Heart left ventricle (tissue), 13 donors: ENCODE measurements around the gene CHTF18.

ENCODE experiments used
- POLR2A ChIP-seq, 2 donors: fragments of 450-650 bp; IDR thresholded peaks; one replicate each; pipeline ENCODE4 v1.6.1; 2017; ENCODE audit warnings: antibody characterized with exemption in 2 of 2, mild to moderate bottlenecking in 2 of 2, moderate library complexity in 2 of 2
- TF ChIP-seq, protein P1 (sequence below), 12 donors: fragments of 200-600 bp; sonication (generic) in 4 of 12; IDR thresholded peaks; one replicate each; pipeline versions ENCODE4 v1.5.0 to v1.8.0; 2018 to 2022; ENCODE audit warnings: antibody characterized with exemption in 12 of 12, mild to moderate bottlenecking in 5 of 12
- donor health status: ischemic (EF 13 %, LVEDD 7.1; RV severe dilation, severe dysfunction).
- donor health status: DM: no; HTN: yes; CAD: no.
- donor health status: DM: no; HTN: no; CAD: no.
- donor health status: ischemic (EF 25% LVEDD 6.9; RV normal size, moderate dysfunction).
- donor health status: ischemic (EF 25% LVEDD 5.7; RV mildly dilated, moderate dysfunction).
- donor health status: ischemic (EF 35%, LVEDD 5.7; RV mildly dilated, moderate dysfunction).
- donor health status: nonischemic (EF 11% LVEDD 7.7; RV severe dilation, severe dysfunction).
- donor health status: DM: yes; HTN: yes; CAD: no.
- donor health status: PGD.
- donor health status: ischemic (EF 29% LVEDD 5.4; RV normal size, mild dysfunction).
- donor health status: nonischemic (EF 23%, LVEDD 6.1; RV moderate dilation, normal function).

DNA sequence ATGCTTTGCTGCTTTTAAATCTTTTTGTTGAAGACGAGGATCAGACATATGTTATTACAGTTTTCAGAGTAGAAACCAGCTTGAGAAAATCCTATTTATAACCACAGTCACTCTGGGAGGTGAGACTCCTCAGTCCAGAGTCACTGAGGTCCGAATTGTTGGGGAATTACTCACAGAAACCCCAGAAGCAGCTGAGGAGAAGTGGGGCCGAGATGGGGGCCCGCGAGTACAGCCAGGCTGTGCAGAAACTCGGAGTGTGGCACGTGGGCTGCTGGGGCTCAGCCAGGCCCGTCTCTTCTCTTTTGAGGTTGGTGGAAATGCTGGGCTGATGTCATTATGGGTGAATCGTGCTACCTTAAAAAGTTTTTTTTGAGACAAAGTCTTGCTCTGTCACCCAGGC, 26.6 kb downstream of the CHTF18 start:
- TF ChIP-seq, protein P1, sequence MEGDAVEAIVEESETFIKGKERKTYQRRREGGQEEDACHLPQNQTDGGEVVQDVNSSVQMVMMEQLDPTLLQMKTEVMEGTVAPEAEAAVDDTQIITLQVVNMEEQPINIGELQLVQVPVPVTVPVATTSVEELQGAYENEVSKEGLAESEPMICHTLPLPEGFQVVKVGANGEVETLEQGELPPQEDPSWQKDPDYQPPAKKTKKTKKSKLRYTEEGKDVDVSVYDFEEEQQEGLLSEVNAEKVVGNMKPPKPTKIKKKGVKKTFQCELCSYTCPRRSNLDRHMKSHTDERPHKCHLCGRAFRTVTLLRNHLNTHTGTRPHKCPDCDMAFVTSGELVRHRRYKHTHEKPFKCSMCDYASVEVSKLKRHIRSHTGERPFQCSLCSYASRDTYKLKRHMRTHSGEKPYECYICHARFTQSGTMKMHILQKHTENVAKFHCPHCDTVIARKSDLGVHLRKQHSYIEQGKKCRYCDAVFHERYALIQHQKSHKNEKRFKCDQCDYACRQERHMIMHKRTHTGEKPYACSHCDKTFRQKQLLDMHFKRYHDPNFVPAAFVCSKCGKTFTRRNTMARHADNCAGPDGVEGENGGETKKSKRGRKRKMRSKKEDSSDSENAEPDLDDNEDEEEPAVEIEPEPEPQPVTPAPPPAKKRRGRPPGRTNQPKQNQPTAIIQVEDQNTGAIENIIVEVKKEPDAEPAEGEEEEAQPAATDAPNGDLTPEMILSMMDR (IDR thresholded peaks at IDR 0.05), result no peak
- TF ChIP-seq POLR2A (IDR thresholded peaks at IDR 0.05), result no peak
